Measurements from ENCODE around the gene TTC23. TPM values are rescaled to one million over a fixed set of nuclear protein-coding genes. Genes with fewer than 3 reads are reported as not detected.
A peak's percentile ranks its signal among the peaks of the same experiment; 100 is the strongest.

The TTC23 gene
- total RNA-seq, 1 experiment from 2014 or later = 38.3 TPM

GRCh38 chr15:99137877-99138276 lies 111.5 kb downstream of the TTC23 start:
- DNase-seq (ENCODE audit: low read depth) = no peak

- no peak for DNase-seq (ENCODE audit: low read depth)
Observed at GRCh38 chr15:99137111-99137546, 112.3 kb downstream of the TTC23 start.

GRCh38 chr15:99135194-99135593 lies 114.2 kb downstream of the TTC23 start:
- no peak for DNase-seq (ENCODE audit: low read depth)

GRCh38 chr15:99134317-99134821 lies 115.0 kb downstream of the TTC23 start:
- no peak for DNase-seq (ENCODE audit: low read depth)

- no peak for DNase-seq (ENCODE audit: low read depth)
Observed at GRCh38 chr15:99132634-99133287, 116.6 kb downstream of the TTC23 start.

- no peak for DNase-seq (ENCODE audit: low read depth)
Observed at GRCh38 chr15:99132122-99132521, 117.3 kb downstream of the TTC23 start.

GRCh38 chr15:99131441-99132023 lies 117.8 kb downstream of the TTC23 start:
- DNase-seq (ENCODE audit: low read depth) = no peak

GRCh38 chr15:99130765-99131440 lies 118.5 kb downstream of the TTC23 start:
- DNase-seq (ENCODE audit: low read depth) = no peak

- DNase-seq (ENCODE audit: low read depth) = no peak
Observed at GRCh38 chr15:99130314-99130713, 119.1 kb downstream of the TTC23 start.

GRCh38 chr15:99129644-99130043 lies 119.7 kb downstream of the TTC23 start:
- no peak for DNase-seq (ENCODE audit: low read depth)

- DNase-seq (ENCODE audit: low read depth) = no peak
Observed at GRCh38 chr15:99128411-99128810, 121.0 kb downstream of the TTC23 start.

GRCh38 chr15:99127773-99128172 lies 121.6 kb downstream of the TTC23 start:
- DNase-seq (ENCODE audit: low read depth) = no peak

- DNase-seq (ENCODE audit: low read depth) = no peak
Observed at GRCh38 chr15:99126930-99127329, 122.5 kb downstream of the TTC23 start.

GRCh38 chr15:99126131-99126588 lies 123.2 kb downstream of the TTC23 start:
- no peak for DNase-seq (ENCODE audit: low read depth)

GRCh38 chr15:99125061-99125891 lies 124.1 kb downstream of the TTC23 start:
- DNase-seq (ENCODE audit: low read depth) = no peak

- no peak for DNase-seq (ENCODE audit: low read depth)
Observed at GRCh38 chr15:99124641-99125040, 124.7 kb downstream of the TTC23 start.

- DNase-seq (ENCODE audit: low read depth) = peak; percentile 100
Observed at GRCh38 chr15:99123713-99124451, 125.5 kb downstream of the TTC23 start.

- no peak for DNase-seq (ENCODE audit: low read depth)
Observed at GRCh38 chr15:99122831-99123712, 126.3 kb downstream of the TTC23 start.

- no peak for DNase-seq (ENCODE audit: low read depth)
Observed at GRCh38 chr15:99121691-99122410, 127.5 kb downstream of the TTC23 start.

Measured in RPMI7951 (cell line).